Breast epithelium (tissue), 4 donors: ENCODE data around the gene NANOGP8. TPM values are rescaled to one million over a fixed set of nuclear protein-coding genes. Genes with fewer than 3 reads are reported as not detected.

Experiments
- DNase-seq, 2 donors: peaks; one replicate each; pipeline ENCODE4 v3.0.0-alpha.2; 2019; ENCODE audit warnings: low spot score in 2 of 2
- H3K27ac ChIP-seq, 2 donors: fragments of 200-600 bp; sonication (generic) in 1 of 2; one replicate each; pipeline ENCODE4 v1.5.1; 2016 to 2019; ENCODE audit warnings: mild to moderate bottlenecking in 1 of 2
- H3K27me3 ChIP-seq, 2 donors: fragments of 200-600 bp; sonication (generic) in 1 of 2; one replicate each; pipeline versions ENCODE4 v1.5.1 to v1.6.0; 2017 to 2019; ENCODE audit warnings: control low read depth in 1 of 2, mild to moderate bottlenecking in 1 of 2
- H3K36me3 ChIP-seq: fragments of 200-600 bp; one replicate; pipeline ENCODE4 v1.5.1; 2019
- H3K4me1 ChIP-seq, 2 donors: fragments of 200-600 bp; sonication (generic); one replicate each; pipeline ENCODE4 v1.5.1; 2016 to 2019; ENCODE audit warnings: control low read depth in 1 of 2
- H3K4me3 ChIP-seq, 3 donors: fragments of 200-600 bp; sonication (generic); 1 replicate in 2 of 3; 2 replicates in 1 of 3; pipeline ENCODE4 v1.5.1; 2016 to 2019; ENCODE audit warnings: mild to moderate bottlenecking in 3 of 3, moderate library complexity in 2 of 3
- H3K9me3 ChIP-seq, 2 donors: fragments of 200-600 bp; sonication (generic) in 1 of 2; one replicate each; pipeline ENCODE4 v1.5.1; 2016 to 2019; ENCODE audit warnings: control low read depth in 1 of 2
- CTCF ChIP-seq, 3 donors: fragments of 450-650 bp; IDR thresholded peaks; one replicate each; pipeline ENCODE4 v1.5.1; 2016 to 2017; ENCODE audit warnings: antibody characterized with exemption in 3 of 3, mild to moderate bottlenecking in 3 of 3, moderate library complexity in 3 of 3
- POLR2A ChIP-seq: fragments of 450-650 bp; IDR thresholded peaks from one replicate; pipeline ENCODE4 v1.6.1; 2016; ENCODE audit warnings: antibody characterized with exemption, mild to moderate bottlenecking, moderate library complexity
- POLR2AphosphoS5 ChIP-seq, 3 donors: sonication (generic); formaldehyde crosslinking; IDR thresholded peaks; one replicate each; pipeline ENCODE4 v1.6.1; 2017; ENCODE audit warnings: antibody characterized with exemption in 3 of 3
- intact Hi-C: fragments of 100-400 bp; cut with DNase I; formaldehyde crosslinking; loops from one replicate; pipeline ENCODE4 v1.15.1; 2023; ENCODE audit warnings: low total_unique reads
- total RNA-seq, 3 donors: library from RNA; depleted of rRNA; stranded (reverse); fragments of >200 nt; gene quantifications; one replicate each; pipeline ENCODE4 v1.1.0, GENCODE V29; 2016

Gene NANOGP8
- total RNA-seq, 3 donors from 2014 or later, result 1.1 to 1.3 (median 1.3) TPM

- no peak for DNase-seq
- no peak overlapping the region for H3K4me3 ChIP-seq
- no peaks in the 10 kb centered on the region for H3K4me1 ChIP-seq
- intact Hi-C loops, result no loop called here
- H3K36me3 ChIP-seq, result no peaks in the 10 kb centered on the region
- H3K9me3 ChIP-seq, result no peaks in the 10 kb centered on the region
- TF ChIP-seq CTCF (IDR thresholded peaks at IDR 0.05) (no peak), POLR2AphosphoS5 (IDR thresholded peaks at IDR 0.05) (no peak), POLR2A (no peak)
- H3K27ac ChIP-seq, result no peak overlapping the region
- H3K27me3 ChIP-seq, result no peaks in the 10 kb centered on the region
Observed at GRCh38 chr15:35061825-35062737, 23.0 kb downstream of the NANOGP8 start.

- intact Hi-C loops, result no loop called here
Observed at GRCh38 chr15:35061161-35061824, 23.8 kb downstream of the NANOGP8 start.

GRCh38 chr15:35060591-35060990 lies 24.5 kb downstream of the NANOGP8 start:
- no peak for DNase-seq
- Histone ChIP-seq H3K9me3 (no peaks in the 10 kb centered on the region), H3K36me3 (no peaks in the 10 kb centered on the region), H3K4me3 (no peak overlapping the region), H3K4me1 (no peaks in the 10 kb centered on the region), H3K27me3 (no peaks in the 10 kb centered on the region), H3K27ac (no peak overlapping the region)
- intact Hi-C loops, result no loop called here
- no peak for TF ChIP-seq POLR2A

More at GRCh38 chr15:35061161-35061824, 23.8 kb downstream of the NANOGP8 start:
- TF ChIP-seq CTCF (IDR thresholded peaks at IDR 0.05), result no peak
- no peak for TF ChIP-seq POLR2A
- Histone ChIP-seq H3K27me3 (no peaks in the 10 kb centered on the region), H3K4me3 (peak overlapping the region in 1 of 3 donors; percentile 0), H3K36me3 (no peaks in the 10 kb centered on the region), H3K4me1 (no peaks in the 10 kb centered on the region), H3K27ac (no peak overlapping the region), H3K9me3 (no peaks in the 10 kb centered on the region)
- DNase-seq, result no peak

- Histone ChIP-seq H3K36me3 (no peaks in the 10 kb centered on the region), H3K27ac (no peak overlapping the region), H3K9me3 (no peaks in the 10 kb centered on the region), H3K4me3 (no peak overlapping the region), H3K4me1 (no peaks in the 10 kb centered on the region), H3K27me3 (no peaks in the 10 kb centered on the region)
- intact Hi-C loops, result no loop called here
- TF ChIP-seq POLR2A (no peak), POLR2AphosphoS5 (IDR thresholded peaks at IDR 0.05) (no peak), CTCF (IDR thresholded peaks at IDR 0.05) (no peak)
- DNase-seq, result no peak
Observed at GRCh38 chr15:35058534-35059054, 26.5 kb downstream of the NANOGP8 start.

GRCh38 chr15:35055416-35056105 lies 29.5 kb downstream of the NANOGP8 start:
- TF ChIP-seq CTCF (IDR thresholded peaks at IDR 0.05) (no peak), POLR2AphosphoS5 (IDR thresholded peaks at IDR 0.05) (no peak), POLR2A (no peak)
- intact Hi-C loops, result no loop called here

More at GRCh38 chr15:35055416-35056105, 29.5 kb downstream of the NANOGP8 start:
- H3K27me3 ChIP-seq, result no peaks in the 10 kb centered on the region
- no peaks in the 10 kb centered on the region for H3K9me3 ChIP-seq
- no peak overlapping the region for H3K4me3 ChIP-seq
- DNase-seq, result no peak
- no peak overlapping the region for H3K27ac ChIP-seq
- H3K4me1 ChIP-seq, result no peaks in the 10 kb centered on the region
- no peaks in the 10 kb centered on the region for H3K36me3 ChIP-seq
